GM12864 (cell line): ENCODE results near the gene SPTBN5.

Source experiments
- DNase-seq: peaks from one replicate; pipeline ENCODE4 v3.0.0-alpha.2; 2011; ENCODE audit warnings: low read depth
- H3K4me3 ChIP-seq: 2 replicates; pipeline ENCODE4 v1.5.1; 2011; ENCODE audit warnings: mild to moderate bottlenecking, low read depth, low read length, control low read depth
- CTCF ChIP-seq: IDR thresholded peaks from 2 replicates; pipeline ENCODE4 v1.5.1; 2011; ENCODE audit warnings: low read depth, mild to moderate bottlenecking, moderate library complexity, low read length, control low read depth, inconsistent platforms; ENCODE audit errors: missing control alignments

The SPTBN5 gene

GRCh38 chr15:41804916-41805666, 88.8 kb downstream of the SPTBN5 start:
- no peak for DNase-seq
- TF ChIP-seq CTCF: no peak

DNA sequence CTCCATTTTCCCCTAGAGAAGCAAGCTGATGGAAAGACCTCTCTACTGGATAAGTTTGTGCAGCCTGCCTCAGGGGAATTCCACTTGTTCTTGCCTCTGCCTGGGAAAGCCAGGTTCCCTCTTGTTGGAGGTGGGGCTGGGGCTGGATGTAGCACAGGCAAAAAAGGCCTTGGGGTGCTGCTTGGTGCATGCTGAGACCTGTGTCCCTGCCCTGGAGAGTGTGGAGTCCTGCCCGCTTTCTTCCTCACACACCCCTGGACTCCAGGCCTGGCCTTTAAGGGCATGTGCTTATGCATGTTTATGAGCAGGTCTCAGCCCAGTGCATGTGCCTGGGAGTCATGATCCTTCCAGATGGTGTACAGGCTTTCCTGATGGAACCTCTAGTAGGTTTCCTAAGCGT, 89.5 kb downstream of the SPTBN5 start:
- TF ChIP-seq CTCF: no peak
- H3K4me3 ChIP-seq: no peak overlapping the region
- DNase-seq: no peak

More at GRCh38 chr15:41804916-41805666, 88.8 kb downstream of the SPTBN5 start:
- H3K4me3 ChIP-seq: no peak overlapping the region

GRCh38 chr15:41801850-41802455, 91.9 kb downstream of the SPTBN5 start:
- no peak overlapping the region for H3K4me3 ChIP-seq
- DNase-seq: no peak
- no peak for TF ChIP-seq CTCF

DNA sequence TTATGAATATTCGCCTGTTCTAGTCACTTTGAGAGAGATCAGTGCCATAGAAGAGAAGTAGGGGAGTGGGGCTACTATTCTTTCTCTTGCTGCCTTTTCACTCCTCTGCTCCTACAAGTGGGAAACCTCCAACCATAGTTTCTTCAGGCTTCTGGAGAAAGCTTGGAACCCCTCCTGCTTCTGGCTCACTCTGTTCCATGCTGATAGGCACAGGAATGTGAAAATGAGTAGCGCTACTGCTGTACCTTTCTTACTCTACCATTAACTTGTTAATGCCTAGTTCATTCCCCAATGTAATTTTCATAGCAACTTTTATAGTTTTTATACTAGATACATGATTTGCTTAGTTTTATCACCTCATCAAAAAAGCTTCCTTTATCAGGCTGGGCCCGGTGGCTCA, 92.7 kb downstream of the SPTBN5 start:
- DNase-seq: no peak
- no peak overlapping the region for H3K4me3 ChIP-seq
- no peak for TF ChIP-seq CTCF

DNA sequence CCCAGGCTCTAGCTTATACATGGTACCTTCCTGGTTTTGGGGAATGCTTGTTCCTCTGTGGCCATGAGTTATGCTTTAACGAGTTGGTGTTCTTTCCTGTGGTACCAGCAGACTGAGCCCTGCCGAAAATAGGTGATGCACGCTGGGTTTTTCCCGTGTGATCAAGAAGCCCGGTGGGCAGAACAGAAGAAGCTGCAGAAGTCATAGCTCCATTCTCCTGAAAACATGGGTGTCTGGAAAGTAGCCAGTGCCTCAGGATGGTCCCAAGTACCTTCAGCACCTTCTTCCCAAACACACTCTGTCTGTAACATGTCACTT, 94.4 kb downstream of the SPTBN5 start:
- no peak for DNase-seq
- no peak overlapping the region for H3K4me3 ChIP-seq
- TF ChIP-seq CTCF: no peak

- no peak for TF ChIP-seq CTCF
- no peak overlapping the region for H3K4me3 ChIP-seq
- DNase-seq: no peak
These were observed 95.0 kb downstream of the SPTBN5 start for GRCh38 chr15:41798607-41799487.
